Gastroesophageal sphincter (tissue), 4 donors: Measurements from ENCODE around the gene LRRC51. TPM values are rescaled to one million over a fixed set of nuclear protein-coding genes. Genes with fewer than 3 reads are reported as not detected.

ENCODE experiments used
- ATAC-seq: fragments of 150-250 bp; one replicate; pipeline ENCODE4 v1.9.1; 2016; ENCODE audit warnings: mild to moderate bottlenecking, moderate library complexity
- H3K27ac ChIP-seq, 4 donors: fragments of 200-600 bp; sonication (generic) in 3 of 4; 1 replicate in 3 of 4; 2 replicates in 1 of 4; pipeline ENCODE4 v1.5.1; 2016 to 2019
- H3K27me3 ChIP-seq: fragments of 200-600 bp; sonication (generic); one replicate; pipeline ENCODE4 v1.5.1; 2019
- H3K36me3 ChIP-seq, 2 donors: fragments of 200-600 bp; sonication (generic); one replicate each; pipeline ENCODE4 v1.5.1; 2019; ENCODE audit warnings: control low read depth in 1 of 2
- H3K4me1 ChIP-seq, 3 donors: fragments of 200-600 bp; sonication (generic); 1 replicate in 2 of 3; 2 replicates in 1 of 3; pipeline ENCODE4 v1.5.1; 2016 to 2019; ENCODE audit warnings: control low read depth in 2 of 3
- H3K4me3 ChIP-seq, 2 donors: fragments of 200-600 bp; sonication (generic); one replicate each; pipeline ENCODE4 v1.5.1; 2019; ENCODE audit warnings: mild to moderate bottlenecking in 1 of 2, moderate library complexity in 1 of 2
- H3K9me3 ChIP-seq, 3 donors: fragments of 200-600 bp; sonication (generic); one replicate each; pipeline ENCODE4 v1.5.1; 2017 to 2019; ENCODE audit warnings: control low read depth in 2 of 3
- CTCF ChIP-seq, 4 experiments: fragments of 200-600 bp in 2 of 4; fragments of 450-650 bp in 2 of 4; sonication (generic) in 1 of 4; IDR thresholded peaks; one replicate each; pipeline ENCODE4 v1.5.1; 2017 to 2019; ENCODE audit warnings: antibody characterized with exemption in 4 of 4, mild to moderate bottlenecking in 2 of 4, moderate library complexity in 2 of 4
- EP300 ChIP-seq: sonication (generic); formaldehyde crosslinking; IDR thresholded peaks from one replicate; pipeline ENCODE4 v1.6.1; 2017; ENCODE audit warnings: antibody characterized with exemption, mild to moderate bottlenecking
- POLR2A ChIP-seq, 2 donors: fragments of 450-650 bp; IDR thresholded peaks; one replicate each; pipeline ENCODE4 v1.6.1; 2017; ENCODE audit warnings: antibody characterized with exemption in 2 of 2, mild to moderate bottlenecking in 2 of 2, moderate library complexity in 1 of 2
- POLR2AphosphoS5 ChIP-seq: sonication (generic); formaldehyde crosslinking; IDR thresholded peaks from one replicate; pipeline ENCODE4 v1.6.1; 2017; ENCODE audit warnings: antibody characterized with exemption
- WGBS, 2 donors: methylation state at CpG; one replicate each; pipeline ENCODE4 v1.1.5; 2018; ENCODE audit warnings: low coverage in 1 of 2; 5-methylcytosine and 5-hydroxymethylcytosine counted together
- total RNA-seq, 4 donors: library from RNA; depleted of rRNA; stranded (reverse); fragments of >200 nt; gene quantifications; one replicate each; pipeline ENCODE4 v1.1.0, GENCODE V29; 2016

LRRC51 gene
- total RNA-seq, 4 donors from 2014 or later = 6.4 to 18.4 (median 10.7) TPM

GRCh38 chr11:72084076-72084475, 3.4 kb downstream of the LRRC51 start:
- Histone ChIP-seq H3K27ac (no peak overlapping the region), H3K27me3 (no peaks in the 10 kb centered on the region), H3K4me3 (no peak overlapping the region), H3K4me1 (peaks cover 0 to 25% (median 0%) of the 10 kb centered on the region in 3 donors), H3K36me3 (peaks cover 0 to 12% of the 10 kb centered on the region in 2 donors), H3K9me3 (no peaks in the 10 kb centered on the region)
- WGBS, 2 donors = 84 to 94% methylated on average over 3 to 4 of the region's 4 CpGs
- ATAC-seq = no peak
- TF ChIP-seq POLR2AphosphoS5 (no peak), POLR2A (IDR thresholded peaks at IDR 0.05) (no peak), CTCF (IDR thresholded peaks at IDR 0.05) (no peak), EP300 (no peak)

GRCh38 chr11:72084965-72085364, 4.3 kb downstream of the LRRC51 start:
- TF ChIP-seq POLR2AphosphoS5 (no peak), EP300 (no peak), CTCF (IDR thresholded peaks at IDR 0.05) (no peak), POLR2A (IDR thresholded peaks at IDR 0.05) (no peak)
- no peak overlapping the region for H3K4me3 ChIP-seq
- peaks cover 0 to 21% of the 10 kb centered on the region in 2 donors for H3K36me3 ChIP-seq
- 94% methylated on average over 1 of the region's 1 CpG; no CpG with 5 or more reads in 1 of the 2 donors for WGBS, 2 donors
- no peak overlapping the region for H3K27ac ChIP-seq
- no peak for ATAC-seq
- H3K27me3 ChIP-seq = no peaks in the 10 kb centered on the region
- H3K4me1 ChIP-seq = peaks cover 0 to 16% (median 0%) of the 10 kb centered on the region in 3 donors
- H3K9me3 ChIP-seq = no peaks in the 10 kb centered on the region

- TF ChIP-seq CTCF (IDR thresholded peaks at IDR 0.05) (no peak), POLR2A (IDR thresholded peaks at IDR 0.05) (no peak), EP300 (no peak), POLR2AphosphoS5 (no peak)
- no peaks in the 10 kb centered on the region for H3K9me3 ChIP-seq
- no peaks in the 10 kb centered on the region for H3K27me3 ChIP-seq
- H3K27ac ChIP-seq = no peak overlapping the region
- WGBS, 2 donors = 75 to 92% methylated on average over 1 to 2 of the region's 3 CpGs
- no peak overlapping the region for H3K4me3 ChIP-seq
- H3K4me1 ChIP-seq = peaks cover 0 to 17% (median 0%) of the 10 kb centered on the region in 3 donors
- ATAC-seq = no peak
- peaks cover 0 to 29% of the 10 kb centered on the region in 2 donors for H3K36me3 ChIP-seq
These were observed 5.1 kb downstream of the LRRC51 start for GRCh38 chr11:72085621-72086351.

GRCh38 chr11:72088076-72088808, 7.6 kb downstream of the LRRC51 start:
- TF ChIP-seq POLR2A (IDR thresholded peaks at IDR 0.05) (no peak), POLR2AphosphoS5 (no peak), CTCF (IDR thresholded peaks at IDR 0.05) (no peak), EP300 (no peak)
- Histone ChIP-seq H3K36me3 (peaks cover 0 to 31% of the 10 kb centered on the region in 2 donors), H3K27ac (no peak overlapping the region), H3K9me3 (no peaks in the 10 kb centered on the region), H3K4me3 (no peak overlapping the region), H3K27me3 (no peaks in the 10 kb centered on the region), H3K4me1 (peaks cover 0 to 14% (median 3%) of the 10 kb centered on the region in 3 donors)
- 78 to 84% methylated on average over 4 of the region's 4 CpGs for WGBS, 2 donors
- ATAC-seq = no peak
